Measurements from ENCODE around the gene RFX8. TPM values are rescaled to one million over a fixed set of nuclear protein-coding genes. Genes with fewer than 3 reads are reported as not detected.

RFX8 gene
- polyA plus RNA-seq, 3 donors = not detected

DNA sequence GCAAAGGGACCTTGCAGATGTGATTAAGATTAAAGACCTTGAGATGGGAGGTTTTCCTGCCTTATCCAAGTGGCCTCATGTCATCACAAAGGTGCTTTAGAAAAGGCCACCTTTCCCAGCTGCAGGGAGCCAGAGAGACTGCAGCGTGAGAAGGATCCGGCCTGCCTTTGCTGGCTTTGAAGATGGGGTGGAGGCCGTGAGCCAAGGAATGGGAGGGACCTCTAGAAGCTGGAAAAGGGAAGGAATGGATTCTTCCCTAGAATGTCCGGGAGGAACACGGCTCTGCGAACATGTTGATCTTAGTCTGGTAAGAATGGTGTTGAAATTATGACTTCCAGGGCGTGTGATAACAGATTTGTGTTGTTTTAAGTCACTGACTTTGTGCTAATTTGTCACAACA, 47.7 kb downstream of the RFX8 start:
- H3K27me3 Mint-ChIP-seq (ENCODE audit: low read depth in 3 of 3) = peaks cover 2 to 4% (median 3%) of the 10 kb centered on the region in 3 donors
- Histone ChIP-seq H3K9me3 (replicated peaks in 1 of 2; ENCODE audit: control insufficient read depth in 1 of 2, insufficient read depth in 1 of 2, low read length in 2 of 2) (no peaks in the 10 kb centered on the region), H3K9ac (ENCODE audit: insufficient read depth, low read length, poor library complexity, severe bottlenecking) (no peak overlapping the region), H2AFZ (ENCODE audit: insufficient read depth, low read depth, low read length, poor library complexity, severe bottlenecking) (no peak overlapping the region), H3K27me3 (ENCODE audit: control insufficient read depth in 2 of 2, insufficient read depth in 2 of 2, low read length in 2 of 2) (no peaks in the 10 kb centered on the region), H3K36me3 (replicated peaks in 1 of 2; ENCODE audit: control insufficient read depth in 1 of 2, insufficient read depth in 2 of 2, low read length in 2 of 2) (no peaks in the 10 kb centered on the region), H3K4me2 (replicated peaks; ENCODE audit: extremely low read depth, low read length, poor library complexity, severe bottlenecking) (no peak overlapping the region), H3K79me2 (ENCODE audit: insufficient read depth, low read length) (no peaks in the 10 kb centered on the region), H3K4me1 (ENCODE audit: control insufficient read depth in 1 of 2, insufficient read depth in 2 of 2, low read length in 2 of 2) (no peaks in the 10 kb centered on the region), H4K20me1 (ENCODE audit: insufficient read depth, low read length) (no peaks in the 10 kb centered on the region), H3K27ac (ENCODE audit: low read depth in 1 of 2, low read length in 2 of 2) (no peak overlapping the region), H3K4me3 (replicated peaks in 1 of 3; ENCODE audit: low read depth in 2 of 3, low read length in 3 of 3) (no peak overlapping the region)
- no peaks in the 10 kb centered on the region for H3K4me1 Mint-ChIP-seq
- no peak for DNase-seq
- no peak overlapping the region for H3K27ac Mint-ChIP-seq
- 100% methylated on average over 3 of the region's 7 CpGs for WGBS (ENCODE audit: insufficient coverage)
- TF ChIP-seq, protein P1, sequence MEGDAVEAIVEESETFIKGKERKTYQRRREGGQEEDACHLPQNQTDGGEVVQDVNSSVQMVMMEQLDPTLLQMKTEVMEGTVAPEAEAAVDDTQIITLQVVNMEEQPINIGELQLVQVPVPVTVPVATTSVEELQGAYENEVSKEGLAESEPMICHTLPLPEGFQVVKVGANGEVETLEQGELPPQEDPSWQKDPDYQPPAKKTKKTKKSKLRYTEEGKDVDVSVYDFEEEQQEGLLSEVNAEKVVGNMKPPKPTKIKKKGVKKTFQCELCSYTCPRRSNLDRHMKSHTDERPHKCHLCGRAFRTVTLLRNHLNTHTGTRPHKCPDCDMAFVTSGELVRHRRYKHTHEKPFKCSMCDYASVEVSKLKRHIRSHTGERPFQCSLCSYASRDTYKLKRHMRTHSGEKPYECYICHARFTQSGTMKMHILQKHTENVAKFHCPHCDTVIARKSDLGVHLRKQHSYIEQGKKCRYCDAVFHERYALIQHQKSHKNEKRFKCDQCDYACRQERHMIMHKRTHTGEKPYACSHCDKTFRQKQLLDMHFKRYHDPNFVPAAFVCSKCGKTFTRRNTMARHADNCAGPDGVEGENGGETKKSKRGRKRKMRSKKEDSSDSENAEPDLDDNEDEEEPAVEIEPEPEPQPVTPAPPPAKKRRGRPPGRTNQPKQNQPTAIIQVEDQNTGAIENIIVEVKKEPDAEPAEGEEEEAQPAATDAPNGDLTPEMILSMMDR (IDR thresholded peaks at IDR 0.05) = no peak
- H3K4me3 Mint-ChIP-seq = no peak overlapping the region
- intact Hi-C loops (cut with micrococcal nuclease) = loop anchor here in 1 of 2 donors (10.0 kb wide), 2 partner anchors 48 to 268 kb away; partner anchors contain the start of genes MAP4K4 and RFX8
- peaks cover 1 to 17% of the 10 kb centered on the region in 2 donors for H3K36me3 Mint-ChIP-seq
- peaks cover 0 to 2% (median 0%) of the 10 kb centered on the region in 7 donors for H3K9me3 Mint-ChIP-seq

DNA sequence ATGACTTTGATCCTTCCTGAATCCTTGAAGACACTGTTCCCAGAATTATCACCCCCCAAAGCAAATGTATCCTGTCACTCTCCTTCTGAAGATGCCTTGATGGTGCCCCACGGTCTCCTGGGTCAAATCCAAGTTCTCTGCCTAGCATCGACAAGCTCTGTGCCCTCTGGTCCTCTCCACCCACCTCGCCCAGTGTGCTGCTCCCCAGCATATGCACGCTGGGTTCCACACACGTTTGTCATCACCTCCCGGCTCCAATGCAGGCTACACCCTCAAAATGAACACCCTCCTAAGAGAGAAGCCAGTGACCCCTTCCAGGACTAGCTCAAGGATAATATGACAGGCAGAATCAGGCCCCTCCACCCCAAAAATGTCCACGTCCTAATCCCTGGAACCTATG, 48.1 kb downstream of the RFX8 start:
- Mint-ChIP-seq H3K9me3 (peaks cover 0 to 2% (median 0%) of the 10 kb centered on the region in 7 donors), H3K36me3 (peaks cover 1 to 17% of the 10 kb centered on the region in 2 donors), H3K4me1 (no peaks in the 10 kb centered on the region), H3K4me3 (no peak overlapping the region), H3K27ac (peak overlapping the region in 1 of 7 donors; percentile 6), H3K27me3 (ENCODE audit: low read depth in 3 of 3) (peaks cover 2 to 3% (median 3%) of the 10 kb centered on the region in 3 donors)
- H3K27ac ChIP-seq (ENCODE audit: low read depth in 1 of 2, low read length in 2 of 2) = no peak overlapping the region
- H3K9ac ChIP-seq (ENCODE audit: insufficient read depth, low read length, poor library complexity, severe bottlenecking) = no peak overlapping the region
- no peaks in the 10 kb centered on the region for H4K20me1 ChIP-seq (ENCODE audit: insufficient read depth, low read length)
- TF ChIP-seq, protein P1 (IDR thresholded peaks at IDR 0.05) = no peak
- H3K4me3 ChIP-seq (replicated peaks in 1 of 3; ENCODE audit: low read depth in 2 of 3, low read length in 3 of 3) = no peak overlapping the region
- no peaks in the 10 kb centered on the region for H3K9me3 ChIP-seq (replicated peaks in 1 of 2; ENCODE audit: control insufficient read depth in 1 of 2, insufficient read depth in 1 of 2, low read length in 2 of 2)
- no peak for DNase-seq
- H2AFZ ChIP-seq (ENCODE audit: insufficient read depth, low read depth, low read length, poor library complexity, severe bottlenecking) = no peak overlapping the region
- 97% methylated on average over 6 of the region's 7 CpGs for WGBS (ENCODE audit: insufficient coverage)
- no peaks in the 10 kb centered on the region for H3K36me3 ChIP-seq (replicated peaks in 1 of 2; ENCODE audit: control insufficient read depth in 1 of 2, insufficient read depth in 2 of 2, low read length in 2 of 2)
- H3K79me2 ChIP-seq (ENCODE audit: insufficient read depth, low read length) = no peaks in the 10 kb centered on the region
- no peaks in the 10 kb centered on the region for H3K4me1 ChIP-seq (ENCODE audit: control insufficient read depth in 1 of 2, insufficient read depth in 2 of 2, low read length in 2 of 2)
- no peak overlapping the region for H3K4me2 ChIP-seq (replicated peaks; ENCODE audit: extremely low read depth, low read length, poor library complexity, severe bottlenecking)
- H3K27me3 ChIP-seq (ENCODE audit: control insufficient read depth in 2 of 2, insufficient read depth in 2 of 2, low read length in 2 of 2) = no peaks in the 10 kb centered on the region
- intact Hi-C loops (cut with micrococcal nuclease) = loop anchor here in 1 of 2 donors (10.0 kb wide), 2 partner anchors 48 to 268 kb away; partner anchors contain the start of genes MAP4K4 and RFX8
